GM23338 (cell line): ENCODE results near the gene TNPO1. TPM values are rescaled to one million over a fixed set of nuclear protein-coding genes. Genes with fewer than 3 reads are reported as not detected.

Source experiments
- ATAC-seq: fragments of 200-7000 bp; cut with Tn5 transposase; 3 replicates; pipeline ENCODE4 v1.9.1; 2020
- DNase-seq: peaks from one replicate; pipeline ENCODE4 v3.0.0-alpha.2; 2015; ENCODE audit warnings: low spot score
- H2AFZ ChIP-seq: fragments of 200-600 bp; sonication (generic); 2 replicates; pipeline ENCODE4 v1.8.0; 2016; ENCODE audit warnings: antibody characterized with exemption, mild to moderate bottlenecking, moderate library complexity
- H3F3A ChIP-seq: fragments of 200-600 bp; sonication (generic); replicated peaks from 2 replicates; pipeline ENCODE4 v1.8.0; 2017; ENCODE audit warnings: antibody characterized with exemption, mixed run types, low read depth
- H3K27ac ChIP-seq: fragments of 200-600 bp; sonication (generic); 2 replicates; pipeline ENCODE4 v1.6.1; 2016; ENCODE audit warnings: low read depth
- H3K27me3 ChIP-seq: fragments of 200-600 bp; sonication (generic); 2 replicates; pipeline ENCODE4 v1.8.0; 2016; ENCODE audit warnings: mild to moderate bottlenecking, mixed run types, moderate library complexity; ENCODE audit not compliant: insufficient read depth
- H3K36me3 ChIP-seq: fragments of 200-600 bp; sonication (generic); 2 replicates; pipeline ENCODE4 v1.8.0; 2016; ENCODE audit warnings: mild to moderate bottlenecking; ENCODE audit not compliant: insufficient read depth
- H3K4me1 ChIP-seq: fragments of 200-600 bp; sonication (generic); 2 replicates; pipeline ENCODE4 v1.8.0; 2016; ENCODE audit warnings: mild to moderate bottlenecking, moderate library complexity; ENCODE audit not compliant: insufficient read depth
- H3K4me2 ChIP-seq: fragments of 200-600 bp; sonication (generic); 2 replicates; pipeline ENCODE4 v1.7.1; 2017; ENCODE audit warnings: mixed run types
- H3K4me3 ChIP-seq: fragments of 200-600 bp; sonication (generic); 2 replicates; pipeline ENCODE4 v1.6.1; 2016; ENCODE audit warnings: mixed run types
- H3K79me2 ChIP-seq: fragments of 200-600 bp; sonication (generic); replicated peaks from 2 replicates; pipeline ENCODE4 v1.8.0; 2017; ENCODE audit warnings: mild to moderate bottlenecking; ENCODE audit not compliant: insufficient read depth
- H3K9me2 ChIP-seq: fragments of 200-600 bp; sonication (generic); 2 replicates; pipeline ENCODE4 v1.8.0; 2017; ENCODE audit not compliant: insufficient read depth
- H4K20me1 ChIP-seq: fragments of 200-600 bp; sonication (generic); replicated peaks from 2 replicates; pipeline ENCODE4 v1.8.0; 2017; ENCODE audit warnings: mild to moderate bottlenecking; ENCODE audit not compliant: insufficient read depth
- H3K27ac Mint-ChIP-seq: 2 replicates; pipeline ENCODE4 v1.8.0; 2020; ENCODE audit warnings: inconsistent platforms, mild to moderate bottlenecking, moderate library complexity, mixed read lengths
- H3K27me3 Mint-ChIP-seq: 3 replicates; pipeline ENCODE4 v1.8.0; 2022; ENCODE audit warnings: low read depth, mild to moderate bottlenecking, moderate library complexity, mixed read lengths, inconsistent platforms; ENCODE audit not compliant: insufficient read depth, poor library complexity
- H3K36me3 Mint-ChIP-seq: 3 replicates; pipeline ENCODE4 v1.8.0; 2021; ENCODE audit warnings: low read depth, mild to moderate bottlenecking, inconsistent platforms, moderate library complexity, mixed read lengths
- H3K4me1 Mint-ChIP-seq: 3 replicates; pipeline ENCODE4 v1.8.0; 2020; ENCODE audit warnings: mild to moderate bottlenecking, inconsistent platforms, mixed read lengths
- H3K4me3 Mint-ChIP-seq: 3 replicates; pipeline ENCODE4 v1.8.0; 2021; ENCODE audit warnings: moderate library complexity, mild to moderate bottlenecking, inconsistent platforms, mixed read lengths
- H3K9me3 Mint-ChIP-seq: 3 replicates; pipeline ENCODE4 v1.8.0; 2020; ENCODE audit warnings: moderate library complexity, mild to moderate bottlenecking, inconsistent platforms, mixed read lengths
- CREB1 ChIP-seq: fragments of 250-450 bp; sonication (Bioruptor Pico); IDR thresholded peaks from 2 replicates; pipeline ENCODE4 v1.5.0; 2020; ENCODE audit warnings: low read depth, mild to moderate bottlenecking, moderate library complexity
- CTCF ChIP-seq, 2 experiments: fragments of 200-600 bp in 1 of 2; sonication (generic) in 1 of 2; conservative IDR thresholded peaks; 2 replicates each; pipeline versions ENCODE4 v1.5.1 to v1.6.1; 2016 to 2017; ENCODE audit warnings: antibody characterized with exemption in 2 of 2, low read depth in 2 of 2, mild to moderate bottlenecking in 2 of 2, moderate library complexity in 1 of 2
- EZH2phosphoT487 ChIP-seq: fragments of 200-600 bp; sonication (generic); IDR thresholded peaks from one replicate; pipeline ENCODE4 v1.8.1; 2018; ENCODE audit warnings: antibody characterized with exemption; ENCODE audit not compliant: unreplicated experiment
- JUNB ChIP-seq: IDR thresholded peaks from one replicate; pipeline ENCODE4 v1.6.1; 2016; ENCODE audit warnings: antibody characterized with exemption; ENCODE audit not compliant: unreplicated experiment
- NANOG ChIP-seq: IDR thresholded peaks from 2 replicates; pipeline ENCODE4 v1.6.1; 2016; ENCODE audit warnings: antibody characterized with exemption, borderline replicate concordance
- STAT1 ChIP-seq: IDR thresholded peaks from one replicate; pipeline ENCODE4 v1.6.1; 2016; ENCODE audit warnings: antibody characterized with exemption; ENCODE audit not compliant: unreplicated experiment
- ZNF114 ChIP-seq: fragments of 250-450 bp; sonication (Bioruptor Pico); IDR thresholded peaks from 2 replicates; pipeline ENCODE4 v1.5.0; 2020; ENCODE audit warnings: mild to moderate bottlenecking, moderate library complexity
- ZNF331 ChIP-seq: fragments of 250-450 bp; sonication (Bioruptor Pico); IDR thresholded peaks from 2 replicates; pipeline ENCODE4 v1.5.0; 2020; ENCODE audit warnings: low read depth, mild to moderate bottlenecking, moderate library complexity
- polyA plus RNA-seq: library from polyadenylated mRNA; unstranded; fragments of >200 nt; fragmentation: Nextera tagmentation; extraction: Ambion mirVana; gene quantifications from 2 replicates; pipeline ENCODE4 v1.2.1, GENCODE V29; 2016
- total RNA-seq: library from RNA; depleted of rRNA; stranded (reverse); fragments of >200 nt; shearing (Covaris generic); gene quantifications from 2 replicates; pipeline ENCODE4 v1.2.3, GENCODE V29; 2014
- TF ChIP-seq, protein P1 (sequence below): fragments of 250-450 bp; sonication (Bioruptor Pico); IDR thresholded peaks from 2 replicates; pipeline ENCODE4 v1.5.0; 2020; ENCODE audit warnings: mild to moderate bottlenecking, moderate library complexity

Gene TNPO1
- total and polyA plus RNA-seq, 2 experiments from 2014 or later, result 117 to 197 TPM

- Mint-ChIP-seq H3K27me3 (peaks cover 6% of the 10 kb centered on the region), H3K36me3 (no peaks in the 10 kb centered on the region; the same call in 2 of the 3 replicates), H3K4me1 (peaks cover 18% of the 10 kb centered on the region), H3K27ac (no peak overlapping the region), H3K4me3 (no peak overlapping the region), H3K9me3 (no peaks in the 10 kb centered on the region)
- no peaks in the 10 kb centered on the region for H3K36me3 ChIP-seq
- H3K9me2 ChIP-seq, result peaks cover 3% of the 10 kb centered on the region; the same call in 1 of the 2 replicates
- H3K27ac ChIP-seq, result no peak overlapping the region
- no peak overlapping the region for H3K4me2 ChIP-seq
- 0 out of 2 replicates have a peak, but pooled peaks cover 2% of the 10 kb centered on the region for H3K27me3 ChIP-seq
- no peaks in the 10 kb centered on the region for H4K20me1 ChIP-seq
- no peaks in the 10 kb centered on the region for H3K79me2 ChIP-seq
- DNase-seq, result no peak
- ATAC-seq, result no peak
- H2AFZ ChIP-seq, result peak overlapping the region; percentile 48; the same call in 1 of the 2 replicates
- peaks cover 13% of the 10 kb centered on the region for H3K4me1 ChIP-seq
- TF ChIP-seq STAT1 (no peak), CTCF (conservative IDR thresholded peaks at IDR 0.05; ENCODE audit: low read depth in 2 of 2) (no peak), CREB1 (CRISPR knock-in tag) (no peak)
- no peak overlapping the region for H3K4me3 ChIP-seq
- no peaks in the 10 kb centered on the region for H3F3A ChIP-seq
These were observed 135.4 kb downstream of the TNPO1 start for GRCh38 chr5:72951671-72952468.

GRCh38 chr5:72954389-72954788 is 137.9 kb downstream of the TNPO1 start:
- Histone ChIP-seq H4K20me1 (no peaks in the 10 kb centered on the region), H3K9me2 (no peaks in the 10 kb centered on the region; the same call in 1 of the 2 replicates), H3K27ac (no peak overlapping the region), H2AFZ (no peak overlapping the region), H3K36me3 (no peaks in the 10 kb centered on the region), H3K4me3 (peak overlapping the region; percentile 70; the same call in 1 of the 2 replicates), H3K79me2 (peaks cover 20% of the 10 kb centered on the region), H3F3A (no peaks in the 10 kb centered on the region), H3K4me2 (peak overlapping the region; percentile 83), H3K27me3 (peaks cover 8% of the 10 kb centered on the region; the same call in 1 of the 2 replicates), H3K4me1 (peaks cover 18% of the 10 kb centered on the region)
- Mint-ChIP-seq H3K4me3 (peak overlapping the region; percentile 29), H3K27me3 (peaks cover 6% of the 10 kb centered on the region), H3K9me3 (no peaks in the 10 kb centered on the region), H3K36me3 (no peaks in the 10 kb centered on the region; the same call in 2 of the 3 replicates), H3K4me1 (peaks cover 18% of the 10 kb centered on the region), H3K27ac (no peak overlapping the region)
- DNase-seq, result no peak
- ATAC-seq, result no peak
- TF ChIP-seq, protein P1, sequence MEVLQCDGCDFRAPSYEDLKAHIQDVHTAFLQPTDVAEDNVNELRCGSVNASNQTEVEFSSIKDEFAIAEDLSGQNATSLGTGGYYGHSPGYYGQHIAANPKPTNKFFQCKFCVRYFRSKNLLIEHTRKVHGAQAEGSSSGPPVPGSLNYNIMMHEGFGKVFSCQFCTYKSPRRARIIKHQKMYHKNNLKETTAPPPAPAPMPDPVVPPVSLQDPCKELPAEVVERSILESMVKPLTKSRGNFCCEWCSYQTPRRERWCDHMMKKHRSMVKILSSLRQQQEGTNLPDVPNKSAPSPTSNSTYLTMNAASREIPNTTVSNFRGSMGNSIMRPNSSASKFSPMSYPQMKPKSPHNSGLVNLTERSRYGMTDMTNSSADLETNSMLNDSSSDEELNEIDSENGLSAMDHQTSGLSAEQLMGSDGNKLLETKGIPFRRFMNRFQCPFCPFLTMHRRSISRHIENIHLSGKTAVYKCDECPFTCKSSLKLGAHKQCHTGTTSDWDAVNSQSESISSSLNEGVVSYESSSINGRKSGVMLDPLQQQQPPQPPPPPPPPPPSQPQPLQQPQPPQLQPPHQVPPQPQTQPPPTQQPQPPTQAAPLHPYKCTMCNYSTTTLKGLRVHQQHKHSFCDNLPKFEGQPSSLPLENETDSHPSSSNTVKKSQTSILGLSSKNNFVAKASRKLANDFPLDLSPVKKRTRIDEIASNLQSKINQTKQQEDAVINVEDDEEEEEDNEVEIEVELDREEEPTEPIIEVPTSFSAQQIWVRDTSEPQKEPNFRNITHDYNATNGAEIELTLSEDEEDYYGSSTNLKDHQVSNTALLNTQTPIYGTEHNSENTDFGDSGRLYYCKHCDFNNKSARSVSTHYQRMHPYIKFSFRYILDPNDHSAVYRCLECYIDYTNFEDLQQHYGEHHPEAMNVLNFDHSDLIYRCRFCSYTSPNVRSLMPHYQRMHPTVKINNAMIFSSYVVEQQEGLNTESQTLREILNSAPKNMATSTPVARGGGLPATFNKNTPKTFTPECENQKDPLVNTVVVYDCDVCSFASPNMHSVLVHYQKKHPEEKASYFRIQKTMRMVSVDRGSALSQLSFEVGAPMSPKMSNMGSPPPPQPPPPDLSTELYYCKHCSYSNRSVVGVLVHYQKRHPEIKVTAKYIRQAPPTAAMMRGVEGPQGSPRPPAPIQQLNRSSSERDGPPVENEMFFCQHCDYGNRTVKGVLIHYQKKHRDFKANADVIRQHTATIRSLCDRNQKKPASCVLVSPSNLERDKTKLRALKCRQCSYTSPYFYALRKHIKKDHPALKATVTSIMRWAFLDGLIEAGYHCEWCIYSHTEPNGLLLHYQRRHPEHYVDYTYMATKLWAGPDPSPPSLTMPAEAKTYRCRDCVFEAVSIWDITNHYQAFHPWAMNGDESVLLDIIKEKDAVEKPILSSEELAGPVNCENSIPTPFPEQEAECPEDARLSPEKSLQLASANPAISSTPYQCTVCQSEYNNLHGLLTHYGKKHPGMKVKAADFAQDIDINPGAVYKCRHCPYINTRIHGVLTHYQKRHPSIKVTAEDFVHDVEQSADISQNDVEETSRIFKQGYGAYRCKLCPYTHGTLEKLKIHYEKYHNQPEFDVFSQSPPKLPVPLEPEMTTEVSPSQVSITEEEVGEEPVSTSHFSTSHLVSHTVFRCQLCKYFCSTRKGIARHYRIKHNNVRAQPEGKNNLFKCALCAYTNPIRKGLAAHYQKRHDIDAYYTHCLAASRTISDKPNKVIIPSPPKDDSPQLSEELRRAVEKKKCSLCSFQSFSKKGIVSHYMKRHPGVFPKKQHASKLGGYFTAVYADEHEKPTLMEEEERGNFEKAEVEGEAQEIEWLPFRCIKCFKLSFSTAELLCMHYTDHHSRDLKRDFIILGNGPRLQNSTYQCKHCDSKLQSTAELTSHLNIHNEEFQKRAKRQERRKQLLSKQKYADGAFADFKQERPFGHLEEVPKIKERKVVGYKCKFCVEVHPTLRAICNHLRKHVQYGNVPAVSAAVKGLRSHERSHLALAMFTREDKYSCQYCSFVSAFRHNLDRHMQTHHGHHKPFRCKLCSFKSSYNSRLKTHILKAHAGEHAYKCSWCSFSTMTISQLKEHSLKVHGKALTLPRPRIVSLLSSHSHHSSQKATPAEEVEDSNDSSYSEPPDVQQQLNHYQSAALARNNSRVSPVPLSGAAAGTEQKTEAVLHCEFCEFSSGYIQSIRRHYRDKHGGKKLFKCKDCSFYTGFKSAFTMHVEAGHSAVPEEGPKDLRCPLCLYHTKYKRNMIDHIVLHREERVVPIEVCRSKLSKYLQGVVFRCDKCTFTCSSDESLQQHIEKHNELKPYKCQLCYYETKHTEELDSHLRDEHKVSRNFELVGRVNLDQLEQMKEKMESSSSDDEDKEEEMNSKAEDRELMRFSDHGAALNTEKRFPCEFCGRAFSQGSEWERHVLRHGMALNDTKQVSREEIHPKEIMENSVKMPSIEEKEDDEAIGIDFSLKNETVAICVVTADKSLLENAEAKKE (CRISPR knock-in tag), result no peak
- no peak for TF ChIP-seq CREB1 (CRISPR knock-in tag)
- TF ChIP-seq CTCF (conservative IDR thresholded peaks at IDR 0.05; ENCODE audit: low read depth in 2 of 2), result no peak
- TF ChIP-seq ZNF114, result no peak
- TF ChIP-seq EZH2phosphoT487, result no peak
- no peak for TF ChIP-seq NANOG
- no peak for TF ChIP-seq ZNF331 (CRISPR knock-in tag)
- no peak for TF ChIP-seq JUNB
- no peak for TF ChIP-seq STAT1
